HCT116 (cell line): ENCODE data around the gene LEUTX.

Source experiments
- CTCF ChIP-seq, 3 experiments: fragments of 200-600 bp in 1 of 3; sonication (generic) in 1 of 3; IDR thresholded peaks in 2 of 3; conservative IDR thresholded peaks in 1 of 3; 2 replicates each; pipeline ENCODE4 v1.5.1; 2012 to 2017; ENCODE audit warnings: low read depth in 2 of 3, low read length in 2 of 3, antibody characterized with exemption in 1 of 3, borderline replicate concordance in 1 of 3, control low read depth in 1 of 3, mild to moderate bottlenecking in 1 of 3, mixed read lengths in 1 of 3, mixed run types in 1 of 3, moderate library complexity in 1 of 3; ENCODE audit not compliant: insufficient read depth in 1 of 3
- EZH2 ChIP-seq: fragments of 200-600 bp; sonication (generic); IDR thresholded peaks from 2 replicates; pipeline ENCODE4 v1.6.1; 2017; ENCODE audit warnings: antibody characterized with exemption, mixed run types
- SP1 ChIP-seq: IDR thresholded peaks from 2 replicates; pipeline ENCODE4 v1.6.1; 2012; ENCODE audit warnings: low read depth
- SRF ChIP-seq: IDR thresholded peaks from 2 replicates; pipeline ENCODE4 v1.6.1; 2012; ENCODE audit warnings: low read depth
- TCF7L2 ChIP-seq: IDR thresholded peaks from 2 replicates; pipeline ENCODE4 v1.7.0; 2011; ENCODE audit warnings: borderline replicate concordance, inconsistent platforms; ENCODE audit not compliant: insufficient read depth, insufficient read length; ENCODE audit errors: extremely low read depth

DNA sequence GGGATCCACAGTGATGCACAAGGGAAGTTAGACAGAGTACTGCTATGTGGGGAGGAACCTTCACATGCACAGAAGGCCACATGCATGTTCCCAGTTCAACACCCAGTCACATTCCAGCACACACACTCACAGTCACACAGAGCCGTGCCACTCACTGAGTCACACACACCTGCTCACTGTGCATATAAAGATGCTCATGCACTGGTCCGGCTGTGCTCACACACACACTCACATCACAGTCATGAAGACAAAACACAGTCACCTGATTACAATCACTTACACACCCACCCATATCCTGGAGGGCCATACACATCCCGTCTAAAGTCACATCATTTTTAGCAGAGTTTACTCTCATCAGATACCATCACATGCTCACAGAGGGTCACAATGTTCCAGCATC lies 41.3 kb upstream of the LEUTX start:
- TF ChIP-seq CTCF (IDR thresholded peaks at IDR 0.05 in 2 of 3, conservative IDR thresholded peaks at IDR 0.05 in 1 of 3; ENCODE audit: borderline replicate concordance in 1 of 3, insufficient read depth in 1 of 3, low read depth in 2 of 3, low read length in 2 of 3) (no peak), EZH2 (no peak), SRF (no peak), SP1 (no peak), TCF7L2 (no peak)
